HepG2 (cell line): ENCODE results near the gene SP140L. TPM values are rescaled to one million over a fixed set of nuclear protein-coding genes. Genes with fewer than 3 reads are reported as not detected.

Source experiments
- ATAC-seq: fragments of 200-7000 bp; cut with Tn5 transposase; 3 replicates; pipeline ENCODE4 v1.9.1; 2020; ENCODE audit warnings: mild to moderate bottlenecking, moderate library complexity
- BruUV-seq: library from RNA; stranded (reverse); fragments of 400-500 nt; replicated peaks from 2 replicates; lab custom pipeline; 2021; lab: Mats Ljungman, UMichigan
- CTCF ChIA-PET: fragments of 300-600 bp; formaldehyde crosslinking; extraction: SDS; loops from one replicate; lab custom pipeline; 2021; ENCODE audit warnings: low total read pairs, inconsistent platforms, low intra/inter-chr PET ratio; lab: Yijun Ruan, JAX
- POLR2A ChIA-PET: fragments of 350-600 bp; sonication (Branson Sonifier 250); formaldehyde crosslinking; loops from one replicate; lab custom pipeline; 2020; ENCODE audit warnings: antibody characterized with exemption, inconsistent platforms; lab: Yijun Ruan, JAX
- DNase-seq: peaks from one replicate; pipeline ENCODE4 v3.0.0-alpha.2; 2015; ENCODE audit warnings: low spot score
- FAIRE-seq: peaks from 3 replicates; lab custom pipeline; 2011; peaks lifted over from hg19 to GRCh38; lab: Jason Lieb, UNC
- H2AFZ ChIP-seq: one replicate; pipeline ENCODE4 v1.6.1; 2011; ENCODE audit warnings: low read length, inconsistent platforms
- H3K27ac ChIP-seq: fragments of 300-600 bp; 3 replicates; pipeline ENCODE4 v1.8.0; 2011; ENCODE audit warnings: mixed run types, mild to moderate bottlenecking, mixed read lengths, low read length, inconsistent platforms; ENCODE audit not compliant: insufficient read depth; ENCODE audit errors: extremely low read length
- H3K27me3 ChIP-seq, 2 experiments: fragments of 200-600 bp in 1 of 2; 2 replicates in 1 of 2; 3 replicates in 1 of 2; pipeline versions ENCODE4 v1.6.0 to v1.8.0; 2011; ENCODE audit warnings: low read length in 2 of 2, mild to moderate bottlenecking in 2 of 2, moderate library complexity in 2 of 2, inconsistent platforms in 1 of 2; ENCODE audit not compliant: insufficient read depth in 2 of 2, control insufficient read depth in 1 of 2
- H3K36me3 ChIP-seq, 2 experiments: fragments of 200-600 bp in 1 of 2; replicated peaks in 1 of 2; 2 replicates in 1 of 2; 3 replicates in 1 of 2; pipeline versions ENCODE4 v1.5.1 to v1.8.0; 2011; ENCODE audit warnings: low read length in 2 of 2, inconsistent platforms in 1 of 2; ENCODE audit not compliant: insufficient read depth in 2 of 2, control insufficient read depth in 1 of 2
- H3K4me1 ChIP-seq: 2 replicates; pipeline ENCODE4 v1.5.1; 2012; ENCODE audit warnings: low read length, inconsistent platforms; ENCODE audit not compliant: insufficient read depth
- H3K4me2 ChIP-seq: 2 replicates; pipeline ENCODE4 v1.6.0; 2011; ENCODE audit warnings: low read depth, low read length, inconsistent platforms
- H3K4me3 ChIP-seq, 3 experiments: fragments of 200-600 bp in 1 of 3; sonication (generic), shearing (Covaris generic) in 1 of 3; replicated peaks in 1 of 3; 2 replicates each; pipeline ENCODE4 v1.5.1; 2011 to 2016; ENCODE audit warnings: low read length in 3 of 3, inconsistent platforms in 2 of 3, low read depth in 2 of 3, mild to moderate bottlenecking in 2 of 3, control low read depth in 1 of 3, mixed read lengths in 1 of 3; ENCODE audit not compliant: insufficient read depth in 1 of 3
- H3K79me2 ChIP-seq: one replicate; pipeline ENCODE4 v1.6.1; 2011; ENCODE audit warnings: low read length, inconsistent platforms; ENCODE audit not compliant: insufficient read depth
- H3K9ac ChIP-seq: 2 replicates; pipeline ENCODE4 v1.6.0; 2011; ENCODE audit warnings: mild to moderate bottlenecking, low read depth, low read length, inconsistent platforms; ENCODE audit not compliant: insufficient read depth
- H3K9me3 ChIP-seq: 2 replicates; pipeline ENCODE4 v1.5.1; 2012; ENCODE audit warnings: mild to moderate bottlenecking, low read length
- H4K20me1 ChIP-seq: 2 replicates; pipeline ENCODE4 v1.6.0; 2011; ENCODE audit warnings: inconsistent platforms, mild to moderate bottlenecking, low read length, moderate library complexity; ENCODE audit not compliant: insufficient read depth
- ASH2L ChIP-seq: fragments of 300-600, 200-600 bp; sonication (generic); IDR thresholded peaks from 2 replicates; pipeline ENCODE4 v1.7.0; 2017; ENCODE audit warnings: low read depth, mild to moderate bottlenecking, moderate library complexity, mixed read lengths, low read length; ENCODE audit not compliant: insufficient read length
- FOXM1 ChIP-seq: sonication (generic); formaldehyde crosslinking; IDR thresholded peaks from 2 replicates; pipeline ENCODE4 v1.5.0; 2020; ENCODE audit warnings: missing genetic modification reagents
- NBN ChIP-seq: fragments of 450-650 bp; conservative IDR thresholded peaks from 2 replicates; pipeline ENCODE4 v1.6.1; 2017
- YEATS4 ChIP-seq: sonication (generic); formaldehyde crosslinking; IDR thresholded peaks from 2 replicates; pipeline ENCODE4 v1.4.0; 2020; ENCODE audit warnings: missing genetic modification reagents, borderline replicate concordance
- ZNF17 ChIP-seq: sonication (generic); formaldehyde crosslinking; IDR thresholded peaks from 2 replicates; pipeline ENCODE4 v1.5.0; 2020; ENCODE audit warnings: mild to moderate bottlenecking, missing genetic modification reagents
- WGBS: methylation state at CpG from one replicate; pipeline ENCODE4 v1.1.6; 2017; ENCODE audit warnings: low lambda C conversion rate; 5-methylcytosine and 5-hydroxymethylcytosine counted together
- in situ Hi-C: cut with HindIII; loops from 2 replicates; pipeline ENCODE4 v1.10.0; 2017; ENCODE audit warnings: low pct_unique_long_range_greater_than_20kb; ENCODE audit not compliant: extremely low pct_ligation_motif_present
- intact Hi-C: fragments of 100-400 bp; cut with micrococcal nuclease; formaldehyde crosslinking; loops from one replicate; pipeline ENCODE4 v1.10.0; 2022; ENCODE audit not compliant: unreplicated experiment
- polyA plus RNA-seq, 8 experiments: library from polyadenylated mRNA; depleted of rRNA in 3 of 8; stranded (reverse) in 7 of 8; unstranded in 1 of 8; fragments of >200 nt; fragmentation: Illumina TruSeq in 4 of 8; extraction: Trizol in 4 of 8; gene quantifications; 2 replicates each; pipeline versions ENCODE4 v1.2.1 to v1.2.3, GENCODE V29; 2011 to 2016; ENCODE audit warnings: low read depth in 4 of 8, missing spikeins in 1 of 8, mixed read lengths in 1 of 8; ENCODE audit not compliant: insufficient read depth in 1 of 8
- total RNA-seq, 5 experiments: library from RNA; depleted of rRNA; stranded (reverse); fragments of >200 nt; fragmentation: Illumina TruSeq; extraction: Trizol; gene quantifications; 2 replicates each; pipeline ENCODE4 v1.2.3, GENCODE V29; 2016; ENCODE audit warnings: low read depth in 1 of 5
- TF ChIP-seq, protein P1 (sequence below): sonication (generic); formaldehyde crosslinking; IDR thresholded peaks from 2 replicates; pipeline ENCODE4 v1.5.1; 2020; ENCODE audit warnings: missing genetic modification reagents, mild to moderate bottlenecking, borderline replicate concordance
- TF ChIP-seq, protein P2 (sequence below): IDR thresholded peaks from 2 replicates; pipeline ENCODE4 v1.6.1; 2018; ENCODE audit warnings: missing genetic modification reagents, mild to moderate bottlenecking, missing compliant biosample characterization

Gene SP140L
- total and polyA plus RNA-seq, 2 of the 13 experiments (the other 11 are each of a cell fraction or from before 2014, with no cell fraction given) = 10.9 to 17.5 TPM

DNA sequence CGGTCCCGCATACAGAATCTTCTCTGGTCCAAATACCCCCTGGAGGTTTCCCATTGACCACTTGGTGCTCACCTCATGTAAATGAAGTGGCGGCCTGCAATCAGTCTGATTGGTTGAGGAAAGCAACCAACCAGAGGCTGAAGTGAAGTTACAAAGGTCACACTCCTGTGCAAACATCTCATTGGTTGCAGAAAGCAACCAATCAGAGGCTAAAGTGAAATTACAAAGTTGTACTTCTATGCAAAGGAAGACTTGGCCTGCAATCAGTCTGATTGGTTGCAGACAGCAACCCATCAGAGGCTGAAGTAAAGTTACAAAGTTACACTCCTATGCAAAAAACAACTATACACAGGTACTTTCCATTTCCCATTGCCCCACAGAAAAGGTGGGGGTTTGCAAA is 86.5 kb downstream of the SP140L start (continued):
- TF ChIP-seq, protein P1, sequence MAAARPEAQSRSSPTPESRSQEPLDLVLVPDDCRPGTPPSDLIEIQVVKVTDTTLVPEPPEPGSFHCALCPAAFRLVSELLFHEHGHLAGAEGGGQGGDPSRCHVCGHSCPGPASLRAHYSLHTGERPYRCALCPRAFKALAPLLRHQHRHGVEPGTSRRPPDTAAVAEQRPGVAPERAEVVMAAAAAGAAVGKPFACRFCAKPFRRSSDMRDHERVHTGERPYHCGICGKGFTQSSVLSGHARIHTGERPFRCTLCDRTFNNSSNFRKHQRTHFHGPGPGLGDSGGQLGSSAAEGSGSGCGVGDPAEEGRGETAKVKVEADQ (CRISPR knock-in tag) = no peak
- TF ChIP-seq YEATS4 (CRISPR knock-in tag) = no peak
- TF ChIP-seq NBN = no peak
- TF ChIP-seq, protein P2, sequence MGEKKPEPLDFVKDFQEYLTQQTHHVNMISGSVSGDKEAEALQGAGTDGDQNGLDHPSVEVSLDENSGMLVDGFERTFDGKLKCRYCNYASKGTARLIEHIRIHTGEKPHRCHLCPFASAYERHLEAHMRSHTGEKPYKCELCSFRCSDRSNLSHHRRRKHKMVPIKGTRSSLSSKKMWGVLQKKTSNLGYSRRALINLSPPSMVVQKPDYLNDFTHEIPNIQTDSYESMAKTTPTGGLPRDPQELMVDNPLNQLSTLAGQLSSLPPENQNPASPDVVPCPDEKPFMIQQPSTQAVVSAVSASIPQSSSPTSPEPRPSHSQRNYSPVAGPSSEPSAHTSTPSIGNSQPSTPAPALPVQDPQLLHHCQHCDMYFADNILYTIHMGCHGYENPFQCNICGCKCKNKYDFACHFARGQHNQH = no peak
- TF ChIP-seq ASH2L = no peak

DNA sequence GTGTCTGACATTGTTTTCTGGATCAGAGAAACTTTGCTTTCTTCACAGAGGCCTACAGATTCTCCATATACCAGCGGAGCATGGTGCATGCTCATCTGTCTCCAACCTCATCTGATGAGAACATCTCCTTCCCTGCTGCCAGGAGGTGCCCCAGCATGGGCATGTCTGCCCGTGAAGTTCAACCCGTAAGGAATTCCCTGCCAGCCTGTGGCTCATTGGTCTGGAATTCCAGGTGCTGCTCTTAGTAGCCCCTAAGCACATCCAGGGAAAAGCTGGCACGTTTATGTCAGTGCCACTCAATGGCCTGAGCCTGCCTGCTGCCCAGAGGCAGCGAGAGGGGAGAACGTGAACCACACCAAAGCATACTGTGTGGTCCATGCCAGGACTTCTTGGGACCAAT is 87.3 kb downstream of the SP140L start:
- H3K9ac ChIP-seq = no peak overlapping the region
- H3K4me3 ChIP-seq = no peak overlapping the region
- peaks cover 60% of the 10 kb centered on the region for H3K4me1 ChIP-seq
- no TSS peak for BruUV-seq
- H4K20me1 ChIP-seq = no peaks in the 10 kb centered on the region
- H3K36me3 ChIP-seq = no peaks in the 10 kb centered on the region
- no peak overlapping the region for H3K4me2 ChIP-seq
- ChIA-PET POLR2A (no interaction called here), CTCF (no interaction called here)
- no peak overlapping the region for H2AFZ ChIP-seq
- in situ Hi-C loops = loop anchor here (5.0 kb wide), 1 partner anchor 92 kb away; no protein-coding TSS in a partner anchor
- H3K9me3 ChIP-seq = no peaks in the 10 kb centered on the region
- H3K27me3 ChIP-seq = no peaks in the 10 kb centered on the region; a peak in 1 of 5 replicates
- no peak for DNase-seq
- no peak for TF ChIP-seq FOXM1 (CRISPR knock-in tag)
- no peak for TF ChIP-seq ZNF17
- TF ChIP-seq, all 625 proteins: peak for 0
- FAIRE-seq (no peak), ATAC-seq (no peak)
- intact Hi-C loops = loop anchor here (5.0 to 10.0 kb wide), 3 partner anchors 57 to 198 kb away; partner anchors contain the start of gene SP140
- H3K79me2 ChIP-seq = no peaks in the 10 kb centered on the region
- H3K27ac ChIP-seq = no peak overlapping the region
- WGBS = 73% methylated on average over 6 of the region's 6 CpGs
